Transverse colon (tissue), 3 donors: Measurements from ENCODE around the gene TPD52L2.

ENCODE experiments used
- CTCF ChIP-seq, 5 experiments: fragments of 200-600 bp in 3 of 5; fragments of 450-650 bp in 2 of 5; sonication (generic) in 3 of 5; IDR thresholded peaks; 1 replicate in 2 of 5; 2 replicates in 3 of 5; pipeline ENCODE4 v1.5.1; 2016 to 2017; ENCODE audit warnings: antibody characterized with exemption in 5 of 5, inconsistent platforms in 3 of 5, mild to moderate bottlenecking in 2 of 5, moderate library complexity in 1 of 5
- POLR2A ChIP-seq: fragments of 450-650 bp; IDR thresholded peaks from one replicate; pipeline ENCODE4 v1.6.1; 2016; ENCODE audit warnings: antibody characterized with exemption, mild to moderate bottlenecking, moderate library complexity

GRCh38 chr20:63886054-63886419 is 21.0 kb downstream of the TPD52L2 start:
- no peak for TF ChIP-seq CTCF (IDR thresholded peaks at IDR 0.05)
- no peak for TF ChIP-seq POLR2A
